GM19468 (cell line): ENCODE data around the gene AUTS2.

Source experiments
- ATAC-seq: cut with Tn5 transposase; IDR thresholded peaks from one replicate; pipeline ENCODE4 v1.9.1; 2021; ENCODE audit warnings: mild to moderate bottlenecking, moderate library complexity, moderate number of reproducible peaks; ENCODE audit not compliant: unreplicated experiment; ENCODE audit errors: extremely low read depth

AUTS2 gene

DNA sequence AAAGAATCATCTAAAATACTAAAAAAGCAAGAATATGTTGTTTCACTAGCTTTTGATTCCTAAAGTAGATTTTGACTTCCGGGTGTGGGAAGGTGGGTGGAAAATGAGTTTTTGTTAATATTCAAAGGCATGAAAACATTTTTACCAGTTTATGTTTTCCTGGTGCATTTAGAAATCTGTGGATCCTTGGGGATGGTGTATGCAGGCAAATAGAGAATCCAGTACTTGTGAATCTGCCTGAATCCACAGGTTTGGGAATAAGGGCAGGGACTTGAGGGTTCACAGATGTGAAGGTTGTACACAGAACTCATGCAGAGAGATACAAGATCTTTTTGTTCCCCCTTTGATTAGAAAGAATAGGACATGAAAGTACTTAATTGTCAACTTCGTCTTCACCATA is 22.4 kb downstream of the AUTS2 start:
- no peak for ATAC-seq

DNA sequence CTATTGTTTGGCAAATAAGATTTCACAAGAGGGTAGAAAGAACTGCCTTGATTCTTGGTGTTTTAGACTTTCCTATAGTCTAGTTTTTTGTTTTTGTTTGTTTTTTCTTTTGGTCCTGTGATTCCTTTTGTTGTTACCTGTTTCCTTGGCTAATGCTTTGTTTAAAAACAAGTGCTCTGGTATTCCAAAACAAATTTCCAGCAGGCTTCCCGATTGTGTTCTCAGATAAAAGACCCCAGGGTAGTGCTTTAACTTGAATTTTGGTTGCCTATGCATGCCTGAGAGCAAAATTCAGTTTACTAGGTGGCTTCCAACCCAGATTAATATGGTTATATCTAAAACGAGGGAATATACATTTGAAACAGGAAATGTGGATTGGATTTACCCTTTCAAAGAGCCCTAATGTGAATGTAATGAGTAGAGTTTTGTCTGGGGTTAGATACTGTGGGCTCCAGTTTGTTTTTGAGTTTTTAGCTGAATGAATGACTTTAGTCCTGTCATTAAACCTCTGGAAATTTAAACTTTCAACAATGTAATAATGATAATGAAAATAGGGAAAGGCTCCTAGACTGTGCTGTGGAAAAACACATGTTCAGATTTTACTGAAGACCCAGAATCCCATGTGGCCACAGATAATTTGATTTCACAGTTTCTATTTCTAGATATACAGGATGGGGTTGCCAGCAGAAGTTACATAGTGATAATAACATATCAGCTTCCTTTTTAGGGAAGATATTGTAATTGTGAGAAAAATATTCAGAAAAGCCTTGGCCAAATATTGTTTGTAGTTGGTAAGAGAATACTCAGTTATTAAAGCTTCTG is 23.9 kb downstream of the AUTS2 start:
- no peak for ATAC-seq

DNA sequence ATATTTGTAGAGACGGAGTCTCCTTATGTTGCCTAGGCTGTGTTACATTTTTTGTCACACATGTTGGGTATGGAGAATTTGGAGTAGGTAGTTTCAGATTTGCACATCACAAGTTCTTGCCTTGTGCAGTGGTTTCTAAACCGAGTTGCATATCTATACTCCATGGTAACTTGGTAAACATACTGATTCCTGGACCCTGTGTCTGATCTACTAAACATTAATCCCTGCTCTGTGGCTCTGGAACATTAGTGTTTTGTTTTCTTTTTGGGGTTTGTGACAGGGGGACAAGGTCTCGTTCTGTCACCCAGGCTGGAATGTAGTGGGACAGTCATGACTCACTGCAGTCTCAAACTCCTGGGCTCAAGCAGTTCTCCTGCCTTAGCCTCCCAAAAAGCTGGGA is 24.7 kb downstream of the AUTS2 start:
- no peak for ATAC-seq

DNA sequence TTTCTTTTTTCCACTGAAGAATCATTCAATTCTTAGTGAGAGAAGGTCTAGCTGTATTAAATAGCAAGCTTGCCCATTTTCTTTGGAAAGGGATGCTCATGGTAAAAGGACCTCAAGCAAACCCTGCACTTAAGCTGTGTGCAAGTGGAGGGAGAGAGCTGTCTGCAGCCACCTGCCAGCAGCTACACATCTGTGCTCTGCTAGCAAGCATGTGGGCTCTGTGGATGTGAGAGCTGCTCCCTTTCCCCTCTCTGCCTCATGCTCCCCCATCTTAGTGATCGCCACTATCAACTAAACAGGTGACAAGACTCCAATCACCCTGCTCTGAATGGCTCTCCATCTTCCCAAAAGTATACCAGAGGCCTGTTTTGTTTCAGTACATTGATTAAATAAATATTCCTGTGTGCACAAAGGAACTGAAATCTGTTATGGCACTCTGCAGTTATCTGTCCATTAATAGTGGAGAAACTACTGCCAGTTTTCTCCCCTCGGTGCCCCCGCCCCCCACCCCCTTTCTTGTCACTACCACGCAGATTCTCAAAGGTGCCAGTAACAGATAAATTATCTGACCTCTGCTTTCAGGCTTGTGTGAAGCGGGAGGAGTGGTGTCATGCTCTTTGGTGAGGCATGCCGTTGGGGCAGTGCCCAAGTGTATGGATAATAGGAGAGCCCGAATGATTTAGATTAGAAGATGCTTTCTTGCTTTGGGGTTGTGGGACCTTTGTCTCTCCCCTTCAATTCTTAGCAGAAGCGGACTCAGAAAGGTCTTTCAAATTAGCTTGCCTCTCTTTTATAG is 26.4 kb downstream of the AUTS2 start:
- ATAC-seq = no peak

DNA sequence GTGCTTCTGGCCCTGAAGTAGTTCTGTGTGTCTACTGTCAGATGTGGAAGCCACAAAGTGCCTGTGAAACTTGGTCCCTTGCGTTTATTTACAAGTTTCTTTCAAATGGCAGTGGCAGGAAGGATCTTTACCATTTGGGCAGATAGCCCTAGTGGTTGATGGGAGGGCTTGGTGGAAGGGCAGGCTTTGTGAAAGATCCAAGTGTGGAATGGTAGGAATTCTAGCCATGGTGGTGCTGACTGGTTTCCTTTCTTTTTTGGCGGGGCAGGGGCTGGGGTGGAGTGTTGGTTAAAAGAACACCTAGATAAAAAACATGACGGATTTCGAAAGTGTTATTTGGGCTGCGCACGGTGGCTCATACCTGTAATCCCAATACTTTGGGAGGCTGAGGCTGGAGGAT is 27.0 kb downstream of the AUTS2 start:
- ATAC-seq = no peak

DNA sequence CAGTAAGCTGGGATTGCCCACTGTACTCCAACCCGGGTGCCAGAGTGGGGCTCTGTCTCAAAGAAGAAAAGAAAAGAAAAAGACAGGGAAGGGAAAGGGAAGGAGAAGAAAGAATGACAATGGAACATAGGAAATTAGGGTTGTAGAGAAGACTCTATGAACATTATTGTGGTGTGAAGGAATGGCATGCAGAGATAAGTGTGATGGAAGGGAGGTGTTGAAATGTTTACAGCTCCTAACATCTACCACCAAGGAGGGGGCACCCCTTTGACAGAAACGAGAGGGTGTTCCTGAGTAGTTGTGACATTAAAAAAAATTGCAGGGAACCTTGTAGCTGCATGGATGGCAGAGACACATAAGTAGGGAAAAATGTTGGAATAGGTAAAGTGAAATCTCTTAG is 27.5 kb downstream of the AUTS2 start:
- no peak for ATAC-seq

DNA sequence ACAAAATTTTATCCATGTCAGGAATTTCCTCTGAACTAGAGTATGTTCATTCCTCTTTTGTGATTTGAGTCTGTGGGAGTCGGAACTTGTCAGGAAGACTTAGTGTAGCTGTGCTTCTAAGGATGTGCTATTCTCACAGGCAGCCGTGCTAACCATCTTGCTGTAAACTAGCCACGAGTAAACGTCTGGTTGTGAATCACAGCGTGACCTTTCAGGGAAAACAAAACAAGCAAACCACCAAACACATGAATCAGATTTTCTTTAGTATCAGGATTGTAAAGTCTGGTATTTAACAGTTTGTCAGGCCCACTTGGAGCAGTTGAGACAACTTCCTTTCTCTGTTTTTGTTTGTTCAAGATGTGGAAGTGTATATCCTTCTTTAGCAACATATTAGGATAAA is 32.0 kb downstream of the AUTS2 start:
- no peak for ATAC-seq

DNA sequence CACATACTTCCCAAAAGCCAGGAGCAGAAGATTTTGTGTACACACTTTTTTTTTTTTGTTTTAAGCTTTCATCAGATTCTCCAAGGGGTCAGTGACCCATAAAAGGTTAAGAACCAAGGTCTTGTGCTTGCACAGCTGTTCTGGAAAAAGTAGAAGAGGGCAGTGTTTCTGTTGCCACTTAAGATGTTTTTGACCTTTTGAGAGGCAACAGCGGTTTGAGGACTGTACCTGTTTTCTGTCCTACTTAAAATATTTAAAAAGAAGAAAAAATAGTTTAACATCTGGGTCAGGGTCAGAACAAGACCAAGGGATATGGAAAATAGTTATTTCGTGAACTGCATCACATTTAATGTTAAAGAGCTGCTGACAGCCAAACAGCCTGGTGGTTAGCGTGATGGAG is 32.9 kb downstream of the AUTS2 start:
- no peak for ATAC-seq

DNA sequence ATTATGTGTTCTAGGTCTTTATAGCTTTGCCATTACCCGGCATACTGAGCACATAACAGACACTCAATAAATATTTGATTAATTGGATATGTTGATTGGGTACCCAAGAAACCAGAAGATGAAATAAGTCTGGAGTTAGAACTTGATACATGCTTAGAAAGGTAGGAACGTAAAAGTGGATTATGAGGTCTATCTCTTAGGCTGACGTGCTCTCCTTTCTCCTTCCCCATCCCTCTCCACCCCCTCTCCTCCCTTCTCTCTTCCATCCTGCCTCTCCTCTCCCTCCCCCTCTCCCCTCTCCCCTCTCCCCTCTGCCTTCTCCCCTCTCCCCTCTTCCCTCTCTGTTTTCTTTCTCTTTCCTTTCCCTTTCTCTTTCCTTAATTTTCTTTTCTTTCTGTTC is 34.0 kb downstream of the AUTS2 start:
- ATAC-seq = no peak

DNA sequence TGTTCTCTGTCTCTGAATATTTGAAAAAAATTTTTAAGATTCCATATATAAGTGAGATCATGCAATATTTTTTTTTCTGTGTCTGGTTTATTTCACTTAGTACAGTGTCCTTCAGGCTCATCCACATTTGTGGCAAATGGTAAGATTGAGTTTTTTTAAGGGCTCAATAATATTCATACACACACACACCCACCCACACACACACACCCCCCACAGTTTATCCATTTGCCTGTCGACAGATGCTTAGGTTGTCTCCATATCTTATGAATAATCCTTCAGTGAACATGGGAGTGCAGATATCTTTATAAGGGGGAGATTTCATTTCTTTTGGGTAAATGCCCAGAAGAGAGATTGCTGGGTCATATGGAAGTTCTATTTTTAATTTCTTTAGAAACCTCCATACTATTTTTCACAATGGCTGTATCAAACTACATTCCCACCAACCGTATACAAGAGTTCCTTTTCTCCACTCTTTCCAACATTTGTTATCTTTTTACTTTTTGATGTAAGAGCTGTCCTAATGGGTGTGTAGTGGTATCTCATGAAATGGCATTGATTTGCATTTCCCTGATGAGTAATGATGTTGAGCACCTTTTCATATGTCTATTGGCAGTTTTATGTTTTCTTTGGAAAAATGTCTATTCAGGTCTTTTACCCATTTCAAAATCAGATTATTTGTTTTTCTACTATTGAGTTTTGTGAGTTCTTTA is 35.0 kb downstream of the AUTS2 start:
- ATAC-seq = no peak

DNA sequence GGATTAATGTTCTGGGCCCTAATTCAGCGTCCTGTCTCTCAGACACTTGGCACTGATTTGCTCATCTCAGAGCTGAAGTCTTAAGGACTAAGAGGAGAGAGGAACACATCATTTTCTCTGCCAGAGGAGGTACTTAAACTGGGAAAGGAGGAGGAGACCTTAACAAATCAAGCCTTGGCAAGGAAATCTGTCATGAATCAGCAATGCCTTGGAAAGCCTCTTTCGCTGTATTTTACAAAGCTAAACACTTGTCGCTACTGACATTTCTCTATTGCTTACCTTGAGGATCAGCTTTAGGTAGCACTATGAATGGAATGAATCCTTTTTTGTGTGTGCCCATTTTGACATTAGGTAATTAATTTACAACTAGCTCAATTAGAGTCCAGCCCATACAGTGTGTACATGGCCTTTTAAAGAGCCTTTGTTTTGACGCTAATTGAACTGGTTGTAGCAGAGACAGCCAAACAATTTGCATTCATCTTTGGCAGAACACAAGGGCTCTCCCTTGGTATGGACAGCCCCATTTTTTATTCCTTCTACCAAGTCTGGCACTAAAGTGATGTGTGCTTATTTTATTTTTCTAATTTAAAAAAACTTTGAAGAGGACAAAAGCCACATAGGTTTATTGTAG is 37.4 kb downstream of the AUTS2 start:
- no peak for ATAC-seq

DNA sequence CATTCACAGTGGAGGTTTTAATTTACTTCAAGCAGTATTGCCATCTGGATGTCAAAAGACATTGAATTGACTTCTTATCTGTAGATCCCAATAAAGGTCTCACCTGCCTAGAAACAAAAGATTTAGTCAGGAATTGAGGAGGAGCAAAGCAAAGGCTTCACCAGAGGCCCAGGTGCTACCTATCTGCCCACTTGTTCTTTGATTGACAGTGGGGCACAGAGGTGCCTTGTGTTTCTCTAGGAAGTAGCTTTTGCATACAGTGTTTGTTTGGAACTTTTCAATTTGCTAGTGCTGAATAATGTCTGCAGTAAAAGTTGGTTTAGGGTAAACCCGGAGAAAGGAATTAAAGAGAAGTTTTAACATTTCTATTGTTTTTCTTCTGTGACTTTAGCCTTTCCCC is 40.4 kb downstream of the AUTS2 start:
- ATAC-seq = no peak

DNA sequence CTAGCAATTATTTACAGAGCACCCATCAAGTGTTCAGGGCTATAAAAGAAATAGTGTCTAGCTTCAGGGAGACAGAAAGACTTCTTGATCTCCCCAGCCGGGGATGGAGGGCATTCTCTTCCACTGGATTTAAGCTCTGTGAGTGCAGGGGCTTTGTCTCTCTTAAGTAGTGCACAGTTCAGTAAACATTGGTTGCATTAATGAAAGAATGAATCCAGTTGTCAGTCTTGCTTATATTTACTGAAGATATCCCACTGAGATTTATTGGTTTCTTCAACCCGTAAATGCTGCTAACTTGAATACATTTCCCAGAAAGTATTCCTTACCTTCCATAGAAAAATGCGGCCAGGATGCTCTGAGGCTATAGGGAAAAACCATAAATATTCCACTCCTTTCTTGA is 41.9 kb downstream of the AUTS2 start:
- no peak for ATAC-seq

DNA sequence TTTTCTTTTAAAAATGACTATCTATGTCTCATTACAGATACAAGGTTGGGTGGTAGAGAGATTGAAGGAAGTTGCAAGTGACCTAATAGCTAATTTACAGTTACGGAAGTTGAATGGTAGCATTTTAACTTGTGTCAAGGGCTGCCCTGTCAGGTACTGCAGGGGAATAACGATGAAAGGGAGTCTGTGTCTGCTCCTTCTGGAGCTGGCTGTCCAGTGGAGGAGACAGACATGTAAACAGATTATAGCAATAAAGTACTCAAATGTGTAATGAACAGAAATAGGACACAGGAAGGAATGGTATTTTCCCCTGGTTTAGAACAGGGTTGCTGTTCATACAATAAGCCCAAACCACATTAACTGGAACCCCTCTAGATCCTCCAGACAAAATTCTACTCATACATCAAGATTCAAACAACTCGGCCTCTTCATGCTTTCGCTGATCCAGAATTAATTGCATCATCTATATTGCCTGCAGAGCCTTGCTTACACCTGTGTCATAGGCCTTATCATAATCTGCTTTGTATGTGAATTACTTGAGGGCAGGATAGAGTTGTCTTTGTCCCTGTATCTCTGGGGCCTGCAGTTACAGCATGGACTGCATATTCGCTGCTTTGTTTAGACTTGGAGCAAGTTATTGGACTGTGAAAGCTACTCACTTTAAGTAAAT is 42.8 kb downstream of the AUTS2 start:
- ATAC-seq = no peak

DNA sequence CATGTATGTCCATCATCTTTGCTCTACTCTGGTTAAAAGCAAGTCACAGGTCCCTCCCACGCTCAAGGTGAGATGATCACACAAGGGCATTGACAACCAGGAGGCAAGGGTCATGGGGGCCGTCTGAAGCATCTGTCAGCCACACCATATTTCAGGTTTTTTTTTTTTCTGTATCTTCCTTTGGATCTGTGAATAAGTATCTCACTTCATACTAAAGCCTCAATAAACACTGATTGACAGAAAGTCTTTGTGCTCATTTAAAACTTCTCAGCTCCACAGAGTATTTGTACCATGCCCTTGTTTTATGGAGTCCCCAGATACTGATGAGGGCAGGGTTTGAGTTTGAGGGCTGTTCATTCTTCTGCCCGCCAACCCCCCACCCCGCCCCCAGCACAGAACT is 45.0 kb downstream of the AUTS2 start:
- no peak for ATAC-seq

DNA sequence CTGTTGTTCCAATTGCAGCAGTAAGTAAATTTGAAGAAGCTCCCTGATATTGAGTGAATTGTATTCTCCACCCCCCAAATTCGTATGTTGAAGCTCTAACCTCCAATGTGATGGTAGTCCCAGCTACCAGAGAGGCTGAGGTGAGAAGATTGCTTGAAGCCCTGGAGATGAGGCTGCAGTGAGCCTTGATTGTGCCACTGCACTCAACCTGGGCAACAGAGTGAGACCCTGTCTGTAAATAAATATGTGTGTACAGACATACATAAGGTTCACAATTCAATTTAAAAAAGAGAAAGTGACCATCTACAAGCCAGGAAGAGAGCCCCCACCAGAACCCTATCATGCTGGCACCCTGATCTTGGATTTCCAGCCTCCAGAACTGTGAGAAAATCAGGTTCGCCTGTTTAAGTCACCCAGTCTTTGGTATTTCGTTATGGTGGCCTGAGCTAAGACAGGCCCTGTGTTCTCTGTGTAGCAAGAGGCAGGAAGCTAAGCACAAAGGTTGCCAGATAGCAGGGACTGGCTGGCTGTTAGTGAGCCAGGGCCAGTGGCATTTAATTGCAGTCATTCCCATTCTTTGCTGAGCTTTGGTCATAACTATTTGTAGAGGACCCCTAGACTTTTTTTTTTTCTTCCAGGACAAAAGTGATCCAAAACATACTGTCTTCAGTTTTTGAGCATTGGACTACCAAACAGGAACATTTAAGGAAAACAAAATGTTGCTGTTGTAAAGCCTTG is 45.6 kb downstream of the AUTS2 start:
- ATAC-seq = no peak

DNA sequence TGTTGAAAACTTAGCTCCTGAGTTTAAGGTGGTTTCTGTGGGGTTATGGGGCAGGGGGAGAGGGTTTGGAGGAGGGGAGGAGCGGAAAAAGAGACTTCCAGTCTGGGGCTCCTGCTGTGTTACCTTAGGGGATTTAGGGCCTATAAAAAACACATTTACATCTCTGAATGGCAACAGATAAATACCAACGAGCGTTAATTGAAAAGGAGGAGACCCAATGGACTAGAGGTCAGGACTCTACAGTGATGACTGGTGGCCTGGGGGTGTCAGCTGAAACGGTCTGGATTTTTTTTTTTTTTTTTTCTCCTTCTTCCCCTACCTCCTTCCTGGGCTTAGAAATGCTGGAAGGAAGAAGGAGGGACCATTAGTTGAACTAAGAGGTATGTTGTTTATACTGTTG is 47.4 kb downstream of the AUTS2 start:
- no peak for ATAC-seq

DNA sequence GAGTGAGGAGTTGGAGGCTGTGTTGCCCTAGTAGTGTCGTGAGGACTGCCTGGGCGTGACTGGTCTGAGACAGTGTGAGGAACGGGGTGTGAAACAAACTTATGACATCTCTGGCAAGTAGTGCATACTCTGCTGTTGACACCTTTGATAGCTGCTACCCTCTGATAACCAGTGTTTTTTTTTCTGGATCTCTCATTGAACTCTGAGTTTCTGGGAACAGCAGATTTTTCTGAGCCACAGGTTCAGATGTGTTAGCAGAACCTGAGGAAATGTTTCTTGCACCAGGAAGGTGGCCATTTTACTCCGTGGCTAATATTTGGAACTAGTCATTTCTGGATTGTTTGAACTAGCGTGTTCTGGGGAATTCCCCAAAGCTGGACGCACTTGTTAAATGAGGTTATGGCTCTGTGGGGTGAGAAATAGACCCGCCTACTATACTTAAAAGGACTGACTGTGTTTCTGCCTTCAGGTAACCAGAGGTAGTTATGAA is 52.9 kb downstream of the AUTS2 start:
- no peak for ATAC-seq

DNA sequence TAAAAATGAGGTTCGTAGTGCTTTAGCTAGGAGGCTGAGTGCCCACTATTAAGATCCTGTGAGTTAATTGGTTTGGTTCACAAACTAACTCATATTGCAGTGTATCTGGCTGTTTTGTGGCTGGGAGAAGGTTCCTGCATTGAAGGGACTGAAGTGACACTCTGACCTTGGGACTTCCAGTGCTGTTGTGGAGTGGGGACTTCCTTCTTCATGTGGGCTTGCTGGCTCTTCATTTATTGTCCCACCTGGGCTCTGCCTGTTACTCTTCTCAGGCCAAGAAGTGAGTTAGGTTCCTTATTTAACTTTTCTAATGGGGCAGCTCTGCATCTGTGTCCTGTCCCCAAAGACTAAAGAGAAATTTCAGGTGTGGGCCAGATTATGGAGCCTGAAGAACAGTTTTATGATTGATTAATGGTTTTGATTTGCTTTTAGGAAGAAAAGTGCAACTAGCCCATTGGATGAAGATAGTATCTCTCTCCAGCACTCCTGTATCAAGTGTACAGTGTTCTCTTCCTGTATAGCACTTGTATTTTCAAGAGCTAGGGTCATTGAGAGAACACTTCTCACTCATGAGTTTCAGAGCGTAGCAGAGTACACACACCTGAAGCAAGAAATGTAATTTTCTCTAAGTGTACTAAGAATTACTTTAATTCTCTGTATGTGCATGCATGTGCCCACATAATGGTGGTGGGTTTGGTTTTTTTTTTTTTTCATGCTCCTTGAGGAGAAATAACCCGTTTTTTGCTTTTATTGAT is 54.8 kb downstream of the AUTS2 start:
- no peak for ATAC-seq
